ENCODE results near the gene ZNF423. TPM values are rescaled to one million over a fixed set of nuclear protein-coding genes. Genes with fewer than 3 reads are reported as not detected.

Gene ZNF423
- polyA plus RNA-seq, 1 donor from 2014 or later = 4.5 TPM

GRCh38 chr16:49866595-49867071 lies 10.7 kb upstream of the ZNF423 start:
- Histone ChIP-seq H3K4me2 (ENCODE audit: low read length) (no peak overlapping the region), H3K9me2 (ENCODE audit: insufficient read depth, low read length) (no peaks in the 10 kb centered on the region), H3K9ac (ENCODE audit: low read length) (no peak overlapping the region), H3K79me2 (replicated peaks; ENCODE audit: insufficient read depth, low read length) (no peaks in the 10 kb centered on the region), H4K20me1 (ENCODE audit: insufficient read depth) (no peaks in the 10 kb centered on the region), H3K27me3 (ENCODE audit: insufficient read depth, low read depth, low read length) (no peaks in the 10 kb centered on the region), H3K9me3 (ENCODE audit: low read length) (no peaks in the 10 kb centered on the region), H3K36me3 (ENCODE audit: insufficient read depth, low read length) (no peaks in the 10 kb centered on the region), H3K27ac (ENCODE audit: low read length) (no peak overlapping the region), H3K4me3 (ENCODE audit: low read length) (no peak overlapping the region), H3F3A (ENCODE audit: insufficient read depth, low read length, poor library complexity, severe bottlenecking) (no peaks in the 10 kb centered on the region), H2AFZ (ENCODE audit: low read depth, low read length) (no peak overlapping the region)
- no peak for TF ChIP-seq EP300 (conservative IDR thresholded peaks at IDR 0.05; ENCODE audit: poor library complexity, severe bottlenecking)
- no peak for TF ChIP-seq POLR2AphosphoS5 (IDR thresholded peaks at IDR 0.05)
- no peak for TF ChIP-seq RAD21 (conservative IDR thresholded peaks at IDR 0.05)
- TF ChIP-seq EZH2 (IDR thresholded peaks at IDR 0.05; ENCODE audit: borderline replicate concordance, insufficient read depth, low read length, poor library complexity, severe bottlenecking) = no peak
- no peak for TF ChIP-seq SMC3 (conservative IDR thresholded peaks at IDR 0.05; ENCODE audit: poor library complexity)
- TF ChIP-seq MXI1 (conservative IDR thresholded peaks at IDR 0.05; ENCODE audit: poor library complexity, severe bottlenecking) = no peak
- TF ChIP-seq, protein P1, sequence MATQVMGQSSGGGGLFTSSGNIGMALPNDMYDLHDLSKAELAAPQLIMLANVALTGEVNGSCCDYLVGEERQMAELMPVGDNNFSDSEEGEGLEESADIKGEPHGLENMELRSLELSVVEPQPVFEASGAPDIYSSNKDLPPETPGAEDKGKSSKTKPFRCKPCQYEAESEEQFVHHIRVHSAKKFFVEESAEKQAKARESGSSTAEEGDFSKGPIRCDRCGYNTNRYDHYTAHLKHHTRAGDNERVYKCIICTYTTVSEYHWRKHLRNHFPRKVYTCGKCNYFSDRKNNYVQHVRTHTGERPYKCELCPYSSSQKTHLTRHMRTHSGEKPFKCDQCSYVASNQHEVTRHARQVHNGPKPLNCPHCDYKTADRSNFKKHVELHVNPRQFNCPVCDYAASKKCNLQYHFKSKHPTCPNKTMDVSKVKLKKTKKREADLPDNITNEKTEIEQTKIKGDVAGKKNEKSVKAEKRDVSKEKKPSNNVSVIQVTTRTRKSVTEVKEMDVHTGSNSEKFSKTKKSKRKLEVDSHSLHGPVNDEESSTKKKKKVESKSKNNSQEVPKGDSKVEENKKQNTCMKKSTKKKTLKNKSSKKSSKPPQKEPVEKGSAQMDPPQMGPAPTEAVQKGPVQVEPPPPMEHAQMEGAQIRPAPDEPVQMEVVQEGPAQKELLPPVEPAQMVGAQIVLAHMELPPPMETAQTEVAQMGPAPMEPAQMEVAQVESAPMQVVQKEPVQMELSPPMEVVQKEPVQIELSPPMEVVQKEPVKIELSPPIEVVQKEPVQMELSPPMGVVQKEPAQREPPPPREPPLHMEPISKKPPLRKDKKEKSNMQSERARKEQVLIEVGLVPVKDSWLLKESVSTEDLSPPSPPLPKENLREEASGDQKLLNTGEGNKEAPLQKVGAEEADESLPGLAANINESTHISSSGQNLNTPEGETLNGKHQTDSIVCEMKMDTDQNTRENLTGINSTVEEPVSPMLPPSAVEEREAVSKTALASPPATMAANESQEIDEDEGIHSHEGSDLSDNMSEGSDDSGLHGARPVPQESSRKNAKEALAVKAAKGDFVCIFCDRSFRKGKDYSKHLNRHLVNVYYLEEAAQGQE (IDR thresholded peaks at IDR 0.05; ENCODE audit: borderline replicate concordance) = no peak
- TF ChIP-seq CTCF (IDR thresholded peaks at IDR 0.05; ENCODE audit: poor library complexity, severe bottlenecking) = no peak
- TF ChIP-seq TAF1 (IDR thresholded peaks at IDR 0.05; ENCODE audit: low read depth) = no peak

DNA sequence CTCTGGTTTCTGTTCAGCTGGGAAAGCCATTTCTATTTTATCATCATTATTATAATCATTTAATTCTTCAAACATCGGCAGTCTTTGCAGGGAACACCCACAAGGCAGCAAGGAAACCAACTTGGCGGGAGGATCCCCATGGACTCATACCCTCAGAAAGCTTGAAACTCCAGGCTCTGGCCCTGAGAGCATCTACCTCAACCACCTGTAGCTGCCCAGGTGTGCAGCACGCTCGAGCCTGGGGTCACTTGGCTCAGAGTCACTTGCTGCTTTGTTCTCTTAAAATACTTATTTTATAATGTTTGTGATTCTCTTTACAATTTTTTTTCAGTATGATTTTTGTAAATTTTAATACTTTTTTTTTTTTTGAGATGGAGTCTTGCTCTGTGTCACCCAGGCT lies 6.8 kb upstream of the ZNF423 start:
- H3K9me3 ChIP-seq (ENCODE audit: low read length) = no peaks in the 10 kb centered on the region
- no peaks in the 10 kb centered on the region for H4K20me1 ChIP-seq (ENCODE audit: insufficient read depth)
- no peak overlapping the region for H3K4me2 ChIP-seq (ENCODE audit: low read length)
- no peak overlapping the region for H3K9ac ChIP-seq (ENCODE audit: low read length)
- no peaks in the 10 kb centered on the region for H3K79me2 ChIP-seq (replicated peaks; ENCODE audit: insufficient read depth, low read length)
- peaks cover 17% of the 10 kb centered on the region for H3K27me3 ChIP-seq (ENCODE audit: insufficient read depth, low read depth, low read length)
- no peaks in the 10 kb centered on the region for H3K9me2 ChIP-seq (ENCODE audit: insufficient read depth, low read length)
- H3K27ac ChIP-seq (ENCODE audit: low read length) = no peak overlapping the region
- no peaks in the 10 kb centered on the region for H3K36me3 ChIP-seq (ENCODE audit: insufficient read depth, low read length)
- no peak for TF ChIP-seq CTCF (IDR thresholded peaks at IDR 0.05; ENCODE audit: poor library complexity, severe bottlenecking)
- TF ChIP-seq MXI1 (conservative IDR thresholded peaks at IDR 0.05; ENCODE audit: poor library complexity, severe bottlenecking) = no peak
- TF ChIP-seq SMC3 (conservative IDR thresholded peaks at IDR 0.05; ENCODE audit: poor library complexity) = no peak
- no peak for TF ChIP-seq RAD21 (conservative IDR thresholded peaks at IDR 0.05)
- TF ChIP-seq TAF1 (IDR thresholded peaks at IDR 0.05; ENCODE audit: low read depth) = no peak
- no peak for TF ChIP-seq POLR2AphosphoS5 (IDR thresholded peaks at IDR 0.05)
- TF ChIP-seq, protein P1 (IDR thresholded peaks at IDR 0.05; ENCODE audit: borderline replicate concordance) = no peak
- TF ChIP-seq EZH2 (IDR thresholded peaks at IDR 0.05; ENCODE audit: borderline replicate concordance, insufficient read depth, low read length, poor library complexity, severe bottlenecking) = no peak
- no peak for TF ChIP-seq EP300 (conservative IDR thresholded peaks at IDR 0.05; ENCODE audit: poor library complexity, severe bottlenecking)
- no peaks in the 10 kb centered on the region for H3F3A ChIP-seq (ENCODE audit: insufficient read depth, low read length, poor library complexity, severe bottlenecking)
- H2AFZ ChIP-seq (ENCODE audit: low read depth, low read length) = no peak overlapping the region
- H3K4me3 ChIP-seq (ENCODE audit: low read length) = no peak overlapping the region
